CD4-positive, alpha-beta T cell treated with Interleukin-12 subunit alpha and Interleukin-12 subunit beta, for 1 hour (primary cell): Measurements from ENCODE around the gene NHERF2.

Source experiments
- DNase-seq: peaks from one replicate; pipeline ENCODE4 v3.0.0-alpha.2; 2020

NHERF2 gene

GRCh38 chr16:2084895-2085625 lies 58.4 kb downstream of the NHERF2 start:
- DNase-seq = no peak

- no peak for DNase-seq
Measured at GRCh38 chr16:2085669-2086068, 59.0 kb downstream of the NHERF2 start.

- no peak for DNase-seq
Measured at GRCh38 chr16:2086106-2086742, 59.5 kb downstream of the NHERF2 start.

GRCh38 chr16:2086812-2087747 lies 60.4 kb downstream of the NHERF2 start:
- DNase-seq = no peak

DNA sequence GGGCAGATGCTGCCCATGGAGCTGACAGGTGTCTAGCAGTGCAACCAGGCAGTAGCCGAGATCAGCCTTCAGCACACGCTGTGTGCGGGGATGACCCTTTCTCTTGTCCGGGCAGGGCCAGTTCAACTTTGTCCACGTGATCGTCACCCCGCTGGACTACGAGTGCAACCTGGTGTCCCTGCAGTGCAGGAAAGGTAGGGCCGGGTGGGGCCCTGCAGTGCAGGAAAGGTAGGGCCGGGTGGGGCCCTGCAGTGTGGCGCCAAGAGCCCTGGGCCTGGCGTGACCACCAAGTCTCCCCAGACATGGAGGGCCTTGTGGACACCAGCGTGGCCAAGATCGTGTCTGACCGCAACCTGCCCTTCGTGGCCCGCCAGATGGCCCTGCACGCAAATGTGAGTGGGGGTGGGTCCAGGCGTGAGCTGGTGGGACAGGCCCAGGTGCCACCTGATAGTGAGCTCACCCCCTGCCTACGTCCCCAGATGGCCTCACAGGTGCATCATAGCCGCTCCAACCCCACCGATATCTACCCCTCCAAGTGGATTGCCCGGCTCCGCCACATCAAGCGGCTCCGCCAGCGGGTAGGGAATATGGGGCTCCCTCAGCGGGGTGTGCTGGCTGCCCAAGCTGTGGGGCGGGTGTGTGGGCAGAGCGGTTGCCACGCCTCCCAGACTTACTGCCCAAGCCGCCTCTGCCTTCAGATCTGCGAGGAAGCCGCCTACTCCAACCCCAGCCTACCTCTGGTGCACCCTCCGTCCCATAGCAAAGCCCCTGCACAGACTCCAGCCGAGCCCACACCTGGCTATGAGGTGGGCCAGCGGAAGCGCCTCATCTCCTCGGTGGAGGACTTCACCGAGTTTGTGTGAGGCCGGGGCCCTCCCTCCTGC lies 61.3 kb downstream of the NHERF2 start:
- no peak for DNase-seq
